Upper lobe of left lung (tissue), 6 donors: Measurements from ENCODE around the gene GCGR. TPM values are rescaled to one million over a fixed set of nuclear protein-coding genes. Genes with fewer than 3 reads are reported as not detected.
A peak's percentile ranks its signal among the peaks of the same experiment; 100 is the strongest.

ENCODE experiments used
- ATAC-seq, 2 donors: fragments of 200-7000 bp; cut with Tn5 transposase; one replicate each; pipeline ENCODE4 v1.9.1; 2022; ENCODE audit warnings: mild to moderate bottlenecking in 2 of 2, moderate library complexity in 2 of 2; ENCODE audit not compliant: low FRiP score in 2 of 2
- DNase-seq, 2 donors: peaks; one replicate each; pipeline ENCODE4 v3.0.0-alpha.2; 2019 to 2020
- H3K27ac ChIP-seq, 4 donors: fragments of 200-600 bp; sonication (generic); one replicate each; pipeline ENCODE4 v1.5.1; 2016 to 2019
- H3K27me3 ChIP-seq, 4 donors: fragments of 200-600 bp; sonication (generic); one replicate each; pipeline ENCODE4 v1.5.1; 2017 to 2019
- H3K36me3 ChIP-seq, 4 donors: fragments of 200-600 bp; sonication (generic); one replicate each; pipeline ENCODE4 v1.5.1; 2016 to 2019
- H3K4me1 ChIP-seq, 4 donors: fragments of 200-600 bp; sonication (generic); one replicate each; pipeline ENCODE4 v1.5.1; 2018 to 2019
- H3K4me3 ChIP-seq, 4 donors: fragments of 200-600 bp; sonication (generic); one replicate each; pipeline ENCODE4 v1.5.1; 2017 to 2019; ENCODE audit warnings: mild to moderate bottlenecking in 2 of 4, moderate library complexity in 1 of 4
- H3K9me3 ChIP-seq, 4 donors: fragments of 200-600 bp; sonication (generic); one replicate each; pipeline ENCODE4 v1.5.1; 2018 to 2019
- CTCF ChIP-seq, 6 experiments: fragments of 450-650 bp in 4 of 6; fragments of 200-600 bp in 2 of 6; sonication (generic) in 2 of 6; IDR thresholded peaks; one replicate each; pipeline ENCODE4 v1.5.1; 2016 to 2019; ENCODE audit warnings: antibody characterized with exemption in 6 of 6
- EP300 ChIP-seq, 4 donors: sonication (generic); formaldehyde crosslinking; IDR thresholded peaks; one replicate each; pipeline ENCODE4 v1.5.1; 2017; ENCODE audit warnings: antibody characterized with exemption in 4 of 4, control low read depth in 2 of 4
- POLR2A ChIP-seq, 4 donors: fragments of 450-650 bp; IDR thresholded peaks; one replicate each; pipeline ENCODE4 v1.5.1; 2016 to 2017; ENCODE audit warnings: antibody characterized with exemption in 4 of 4, mild to moderate bottlenecking in 2 of 4
- POLR2AphosphoS5 ChIP-seq, 2 donors: sonication (generic); formaldehyde crosslinking; IDR thresholded peaks; one replicate each; pipeline ENCODE4 v1.5.1; 2017; ENCODE audit warnings: antibody characterized with exemption in 2 of 2
- WGBS, 2 donors: methylation state at CpG; one replicate each; pipeline ENCODE4 v1.1.5; 2017 to 2018; 5-methylcytosine and 5-hydroxymethylcytosine counted together
- total RNA-seq, 6 donors: library from RNA; depleted of rRNA in 4 of 6; stranded (reverse); fragments of >200 nt in 4 of 6; gene quantifications; one replicate each; pipeline versions ENCODE4 v1.1.0 to v1.2.1, GENCODE V29; 2016 to 2021
- donor health status: DM: no; HTN: no; CAD: no; lungs with moderate emphysema.
- donor health status: DM: no; HTN: yes; CAD: no; lungs with severe emphysema.

GCGR gene
- total RNA-seq, 6 donors from 2014 or later: 11.1 TPM; not detected in 5

- Histone ChIP-seq H3K27me3 (no peaks in the 10 kb centered on the region), H3K36me3 (peaks cover 0 to 26% (median 14%) of the 10 kb centered on the region in 4 donors), H3K9me3 (no peaks in the 10 kb centered on the region), H3K4me1 (peaks cover 17 to 19% (median 17%) of the 10 kb centered on the region in 4 donors), H3K4me3 (peak overlapping the region in 1 of 4 donors; percentile 13), H3K27ac (peak overlapping the region; percentile 76 to 87 (median 84))
- 44% methylated on average over 16 of the region's 20 CpGs; no CpG with 5 or more reads in 1 of the 2 donors for WGBS, 2 donors
- peak in 1 of 4 donors; percentile 24 for TF ChIP-seq EP300 (IDR thresholded peaks at IDR 0.05)
- peak; percentile 44 to 82 (median 76) for TF ChIP-seq CTCF (IDR thresholded peaks at IDR 0.05)
- peak in 1 of 4 donors; percentile 28 for TF ChIP-seq POLR2A (IDR thresholded peaks at IDR 0.05)
- TF ChIP-seq POLR2AphosphoS5 (IDR thresholded peaks at IDR 0.05): peak; percentile 59 to 70
- ATAC-seq: peak; percentile 72 to 90
- DNase-seq: peak; percentile 90 to 91
Measured at GRCh38 chr17:81821603-81822311, 17.8 kb downstream of the GCGR start.

- H3K27ac ChIP-seq: peak overlapping the region; percentile 76 to 87 (median 84)
- ATAC-seq: no peak
- H3K27me3 ChIP-seq: no peaks in the 10 kb centered on the region
- no peaks in the 10 kb centered on the region for H3K9me3 ChIP-seq
- no peak overlapping the region for H3K4me3 ChIP-seq
- no peak for TF ChIP-seq POLR2A (IDR thresholded peaks at IDR 0.05)
- TF ChIP-seq POLR2AphosphoS5 (IDR thresholded peaks at IDR 0.05): no peak
- no peak for TF ChIP-seq EP300 (IDR thresholded peaks at IDR 0.05)
- no peak for TF ChIP-seq CTCF (IDR thresholded peaks at IDR 0.05)
- 87 to 93% methylated on average over 5 to 8 of the region's 8 CpGs for WGBS, 2 donors
- H3K4me1 ChIP-seq: peaks cover 17 to 19% (median 17%) of the 10 kb centered on the region in 4 donors
- peaks cover 0 to 26% (median 14%) of the 10 kb centered on the region in 4 donors for H3K36me3 ChIP-seq
- peak in 1 of 2 donors; percentile 61 for DNase-seq
Measured at GRCh38 chr17:81822312-81822637, 18.3 kb downstream of the GCGR start.

GRCh38 chr17:81822996-81823819, 19.3 kb downstream of the GCGR start:
- Histone ChIP-seq H3K27me3 (no peaks in the 10 kb centered on the region), H3K9me3 (no peaks in the 10 kb centered on the region), H3K4me1 (peaks cover 17 to 21% (median 19%) of the 10 kb centered on the region in 4 donors), H3K4me3 (no peak overlapping the region), H3K36me3 (peaks cover 0 to 26% (median 14%) of the 10 kb centered on the region in 4 donors), H3K27ac (peak overlapping the region; percentile 76 to 87 (median 84))
- DNase-seq (peak in 1 of 2 donors; percentile 80), ATAC-seq (peak in 1 of 2 donors; percentile 13)
- TF ChIP-seq POLR2A (IDR thresholded peaks at IDR 0.05) (no peak), POLR2AphosphoS5 (IDR thresholded peaks at IDR 0.05) (no peak), EP300 (IDR thresholded peaks at IDR 0.05) (no peak), CTCF (IDR thresholded peaks at IDR 0.05) (no peak)
- WGBS, 2 donors: 91 to 94% methylated on average over 14 to 27 of the region's 30 CpGs

GRCh38 chr17:81823820-81824550, 20.0 kb downstream of the GCGR start:
- Histone ChIP-seq H3K36me3 (peaks cover 0 to 26% (median 14%) of the 10 kb centered on the region in 4 donors), H3K27me3 (no peaks in the 10 kb centered on the region), H3K4me3 (no peak overlapping the region), H3K4me1 (peaks cover 17 to 29% (median 25%) of the 10 kb centered on the region in 4 donors), H3K9me3 (no peaks in the 10 kb centered on the region), H3K27ac (no peak overlapping the region)
- ATAC-seq (no peak), DNase-seq (peak in 1 of 2 donors; percentile 75)
- TF ChIP-seq POLR2AphosphoS5 (IDR thresholded peaks at IDR 0.05) (no peak), CTCF (IDR thresholded peaks at IDR 0.05) (no peak), EP300 (IDR thresholded peaks at IDR 0.05) (no peak), POLR2A (IDR thresholded peaks at IDR 0.05) (no peak)
- WGBS, 2 donors: 90 to 91% methylated on average over 21 to 33 of the region's 33 CpGs
